Activated T-cell treated with anti-CD3 and anti-CD28 coated beads for 1 hour (primary cell): Measurements from ENCODE around the gene GRIN2A.

Experiments
- DNase-seq: peaks from one replicate; pipeline ENCODE4 v3.0.0-alpha.2; 2020; ENCODE audit warnings: low read depth

The GRIN2A gene

DNA sequence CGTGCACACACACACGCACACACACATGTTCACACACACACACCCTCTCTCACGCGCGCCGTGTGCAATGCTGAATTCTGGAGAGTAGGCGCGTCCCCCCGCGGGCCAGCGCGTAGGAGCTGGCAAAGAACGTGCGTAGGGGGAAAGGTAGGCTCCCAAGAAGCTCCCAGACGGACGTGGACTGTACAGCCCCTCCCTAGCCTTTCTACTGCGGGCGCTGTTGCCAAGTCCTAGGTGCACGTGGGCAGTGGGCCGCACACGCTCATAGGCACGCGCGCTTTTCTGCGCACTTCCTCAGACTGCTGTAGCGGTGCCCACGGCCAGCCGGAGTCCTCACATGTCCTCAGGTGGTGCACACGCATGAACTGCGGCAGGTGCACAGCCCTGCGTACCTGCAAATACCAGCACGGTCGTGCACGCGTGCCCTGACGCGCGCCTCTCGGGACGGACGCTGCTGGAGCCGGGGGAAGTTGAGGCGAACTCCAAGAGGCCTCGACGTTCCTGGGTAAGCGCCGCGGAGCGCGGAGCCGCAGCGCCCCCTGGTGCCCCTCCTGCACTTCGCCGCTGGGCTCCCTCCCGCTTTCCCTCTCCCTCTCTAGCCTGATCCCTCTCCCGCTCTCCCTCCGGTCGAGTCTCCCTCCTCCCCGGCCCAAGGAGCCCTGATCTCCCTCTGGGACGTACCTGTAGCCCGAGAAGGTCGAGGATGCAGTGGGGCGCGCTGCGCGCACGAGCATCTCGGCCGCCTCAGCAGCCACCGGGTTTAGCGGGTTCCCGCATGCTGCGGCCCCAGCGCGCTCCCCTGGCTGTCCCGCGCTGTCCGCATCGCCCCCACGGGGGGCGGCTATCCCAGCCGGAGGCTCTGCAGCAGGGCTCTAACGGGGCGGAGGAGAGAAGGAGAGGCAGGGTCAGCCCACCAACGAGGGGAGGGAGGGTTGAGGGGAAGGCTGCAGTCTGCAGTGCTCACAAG, 749 bp downstream of the GRIN2A start:
- no peak for DNase-seq

DNA sequence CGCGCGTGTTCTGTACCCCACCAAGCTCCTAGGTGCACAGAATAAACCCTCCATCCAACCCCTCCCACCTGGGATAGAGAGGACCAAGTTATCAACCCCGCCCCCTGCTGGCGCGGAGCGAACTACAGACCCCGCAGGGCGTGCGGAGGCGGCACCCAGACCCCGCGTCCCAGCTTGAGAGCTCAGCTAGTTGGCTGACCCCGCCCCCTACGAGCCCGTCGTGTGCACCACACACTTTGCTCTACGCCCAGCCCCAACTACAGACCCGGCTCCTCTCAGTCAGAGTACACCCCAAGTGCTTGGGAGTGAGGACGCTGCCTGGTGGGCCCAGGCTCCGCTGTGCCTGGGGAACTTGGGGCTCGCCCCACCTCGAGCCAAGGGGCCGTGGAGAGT, 1.5 kb downstream of the GRIN2A start:
- no peak for DNase-seq

DNA sequence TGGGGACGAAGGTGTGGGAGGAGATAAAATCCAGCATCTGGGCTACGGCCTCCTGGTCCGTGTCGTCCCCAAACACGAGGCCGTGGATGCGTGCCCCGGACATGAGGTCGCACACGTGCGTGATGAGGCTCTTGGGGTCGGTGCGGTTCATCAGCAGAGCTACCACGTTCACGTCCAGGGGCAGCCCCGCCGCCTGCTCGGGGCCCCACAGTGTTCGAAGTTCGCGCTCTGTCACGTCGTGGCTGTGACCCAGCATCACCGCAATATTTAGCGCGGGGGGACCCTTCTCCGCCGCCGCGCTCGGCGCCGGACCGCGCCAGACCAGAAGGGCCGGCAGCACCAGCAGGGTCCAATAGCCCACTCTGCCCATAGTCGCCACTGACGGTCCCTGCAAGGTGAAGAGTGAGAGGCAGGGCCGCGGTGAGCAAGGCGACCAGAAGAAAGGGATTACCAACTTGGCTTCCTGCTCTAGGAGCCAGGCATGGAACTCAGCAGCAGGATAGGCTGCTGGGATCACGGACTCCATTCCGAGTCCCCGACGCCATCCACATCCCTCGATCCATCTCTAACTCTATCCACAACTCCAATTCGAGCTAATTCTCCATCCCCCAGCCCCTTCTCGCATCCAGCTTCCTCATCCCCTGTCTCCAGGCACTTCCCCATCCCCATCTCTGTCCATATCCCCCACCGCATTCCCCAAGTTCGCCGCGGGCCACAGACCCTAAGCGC, 2.0 kb downstream of the GRIN2A start:
- DNase-seq: no peak

DNA sequence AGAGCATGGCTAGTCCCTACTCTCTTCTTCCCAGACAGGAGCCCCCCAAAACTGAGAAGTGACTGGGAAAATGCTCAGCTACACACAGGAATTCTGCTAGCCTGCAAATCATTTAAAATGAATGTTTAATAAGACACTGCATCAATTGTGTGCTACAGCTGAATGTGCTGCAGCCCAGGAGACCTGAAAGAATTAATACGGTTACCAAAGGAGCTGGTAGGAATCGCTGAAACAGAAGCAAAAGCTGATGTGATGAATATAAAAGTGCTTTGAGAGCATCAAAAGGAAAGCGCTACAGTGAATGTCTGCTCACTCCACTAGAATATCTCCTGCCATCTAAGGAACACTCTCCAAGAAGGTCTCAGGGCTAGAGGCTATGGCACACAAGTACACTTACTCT, 3.7 kb downstream of the GRIN2A start:
- no peak for DNase-seq

DNA sequence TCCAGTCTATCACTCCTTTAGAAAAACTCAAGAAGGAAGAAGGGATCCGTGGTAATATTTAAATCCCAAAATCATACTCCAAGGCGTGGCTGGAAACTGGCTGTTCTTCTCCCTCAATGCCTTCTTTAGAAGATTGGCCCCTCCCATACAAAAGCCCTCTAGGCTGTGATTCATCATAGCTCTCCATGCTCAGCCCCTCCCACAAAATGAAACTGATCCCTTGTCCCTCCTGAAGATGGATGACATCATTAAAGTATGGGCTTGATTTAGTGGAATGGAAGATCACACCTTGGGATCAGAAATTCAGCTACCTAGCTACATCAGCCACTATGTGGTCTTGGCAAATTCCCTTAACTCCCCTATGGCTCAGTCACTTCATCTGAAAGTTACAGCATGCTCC, 4.1 kb downstream of the GRIN2A start:
- DNase-seq: no peak

DNA sequence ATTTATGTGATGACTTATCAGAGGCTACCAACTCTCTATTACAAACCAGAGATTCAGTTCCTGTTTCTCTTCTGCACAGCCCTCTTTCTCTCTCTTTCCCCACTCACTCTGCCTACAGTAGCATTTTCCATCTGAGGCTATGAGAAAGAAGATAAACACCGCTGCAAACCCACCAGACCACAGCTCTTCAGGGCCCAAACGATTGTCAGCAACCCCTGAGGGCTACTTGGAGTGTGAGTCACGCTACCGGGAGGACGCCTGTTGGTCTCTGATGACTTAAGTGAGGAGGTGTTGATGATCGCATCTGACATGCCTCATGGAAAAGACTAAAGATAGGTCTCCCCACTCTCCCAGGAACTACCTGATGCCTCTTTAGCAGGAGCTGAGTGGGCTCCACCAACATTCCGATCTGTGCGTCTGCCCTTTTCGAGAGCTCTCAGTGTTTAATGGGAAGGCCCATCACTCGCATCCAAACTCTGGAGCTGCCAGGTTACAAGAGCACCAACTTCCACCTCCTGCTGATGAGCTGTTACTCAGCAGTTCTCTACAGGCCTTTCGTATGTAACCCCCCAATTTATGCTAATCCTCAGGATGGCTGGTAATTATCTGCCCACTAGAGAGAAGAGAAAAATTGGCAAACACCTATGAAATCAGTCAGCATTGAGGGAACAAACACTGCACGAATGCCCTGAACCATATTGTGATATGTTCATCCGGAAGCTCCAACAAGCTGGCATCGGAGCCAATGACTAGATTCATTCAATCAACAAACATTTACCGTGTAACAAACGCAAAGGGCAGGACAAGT, 9.2 kb downstream of the GRIN2A start:
- DNase-seq: no peak

DNA sequence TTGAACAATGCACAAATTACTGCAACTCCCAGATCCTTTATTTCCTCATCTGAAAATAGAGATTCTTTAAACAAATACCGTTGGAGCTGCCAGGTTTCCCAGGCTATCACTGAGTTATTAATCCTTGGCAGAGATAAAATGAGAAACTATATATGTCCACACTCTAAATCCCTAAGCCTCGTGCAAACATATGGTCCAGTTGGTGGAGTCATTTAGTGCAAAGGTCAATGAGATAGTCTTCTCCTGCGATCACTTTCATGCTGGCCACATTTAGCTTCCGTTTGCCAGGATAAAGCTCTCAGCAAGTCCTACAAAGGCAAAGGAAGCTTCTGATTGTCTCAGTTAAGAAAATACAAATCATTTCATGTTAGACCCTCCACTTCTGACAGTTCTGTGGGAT, 11.0 kb downstream of the GRIN2A start:
- DNase-seq: no peak

DNA sequence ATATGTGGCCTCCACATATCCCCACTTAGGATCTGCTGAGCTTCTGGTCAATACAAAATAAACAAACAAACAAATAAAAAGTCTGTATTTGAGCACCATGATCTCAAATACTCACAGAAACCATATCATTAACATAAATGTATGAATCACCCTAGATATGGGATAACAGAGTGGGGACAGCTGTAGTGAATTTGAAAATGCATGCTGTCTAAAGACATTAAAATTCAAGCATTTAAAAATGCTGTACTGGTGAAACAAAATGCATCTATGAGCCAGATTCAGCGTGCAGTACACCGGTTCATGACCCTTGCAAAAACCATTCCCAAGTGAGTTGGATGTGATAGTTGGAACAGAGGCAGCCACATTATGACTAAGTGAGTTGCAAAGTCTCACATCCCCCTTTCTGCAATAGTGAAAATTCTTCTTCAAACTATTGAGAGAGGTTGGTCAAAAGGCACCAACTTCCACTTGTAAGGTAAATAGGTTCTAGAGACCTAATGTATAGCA, 12.3 kb downstream of the GRIN2A start:
- no peak for DNase-seq

DNA sequence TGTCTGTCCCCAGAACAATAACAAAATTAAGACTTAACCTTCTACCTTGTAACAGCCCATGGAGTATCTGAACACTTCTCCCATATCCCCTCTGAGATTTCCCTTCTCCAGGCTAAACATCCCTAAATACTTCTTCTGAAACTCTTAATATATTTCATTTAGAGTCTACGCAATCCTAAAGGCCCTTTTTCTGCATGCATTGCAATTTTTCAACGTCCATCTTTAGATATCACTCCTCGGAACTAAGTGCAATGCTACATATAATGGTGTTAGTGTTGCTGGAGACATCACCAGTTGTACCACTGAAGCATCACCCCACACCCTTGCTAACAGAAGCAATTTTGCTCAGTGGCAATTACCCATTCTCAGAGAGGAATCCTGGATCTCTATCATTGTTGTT, 13.2 kb downstream of the GRIN2A start:
- no peak for DNase-seq

DNA sequence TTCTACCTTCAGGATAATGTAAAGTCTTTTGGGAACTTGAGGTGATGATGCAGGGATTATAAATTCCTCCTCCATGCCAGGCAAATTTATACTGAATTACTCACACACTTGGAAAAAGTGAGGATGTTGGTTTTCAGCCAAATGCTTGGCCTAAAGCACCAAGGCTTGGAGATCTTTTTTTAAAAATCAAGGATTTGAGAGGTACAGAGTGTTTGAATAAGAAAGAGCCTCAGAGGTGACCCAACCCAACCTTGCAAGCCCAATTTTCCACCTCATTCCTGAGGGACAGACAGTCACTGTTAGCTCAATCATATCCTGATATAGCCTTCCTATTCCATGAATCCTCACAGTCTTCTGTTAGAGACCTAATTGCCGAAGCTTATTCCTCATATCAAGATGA, 14.0 kb downstream of the GRIN2A start:
- DNase-seq: no peak

DNA sequence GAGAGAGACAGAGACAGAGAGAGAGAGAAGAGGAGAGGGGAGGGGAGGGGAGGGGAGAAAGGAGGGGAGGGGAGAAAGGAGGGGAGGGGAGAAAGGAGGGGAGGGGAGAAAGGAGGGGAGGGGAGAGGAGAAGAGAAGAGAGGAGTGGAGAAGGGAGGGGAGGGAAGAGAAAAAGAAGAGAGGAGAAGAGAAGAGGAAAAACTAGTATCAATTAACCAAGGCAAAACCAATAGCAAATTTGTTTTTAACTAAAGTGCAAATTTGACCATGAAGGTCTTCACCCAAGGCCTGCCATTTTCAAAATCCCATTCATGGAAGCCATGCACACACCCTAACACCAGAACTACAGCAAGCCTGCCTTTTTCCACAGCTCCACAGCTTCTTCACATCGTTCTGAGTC, 16.6 kb downstream of the GRIN2A start:
- no peak for DNase-seq

DNA sequence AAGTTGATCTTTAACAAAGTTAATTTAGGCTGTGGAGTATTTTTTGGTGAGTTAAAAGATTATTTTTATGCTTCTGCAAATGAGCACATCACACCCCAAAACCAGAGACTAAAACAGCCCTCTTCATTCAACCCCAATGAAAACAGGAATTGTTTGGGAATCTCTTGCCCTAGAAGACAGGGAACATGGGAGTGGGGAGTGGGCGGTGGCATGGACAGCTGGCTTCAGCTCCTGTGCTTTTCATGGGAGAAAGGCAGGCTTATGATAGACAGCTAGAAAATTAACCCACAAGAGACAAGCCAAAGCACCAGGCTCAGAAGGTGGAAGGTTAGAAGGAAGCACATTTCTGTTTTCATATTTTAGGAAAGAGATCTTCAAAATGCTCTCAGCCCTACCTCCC, 19.2 kb downstream of the GRIN2A start:
- no peak for DNase-seq

DNA sequence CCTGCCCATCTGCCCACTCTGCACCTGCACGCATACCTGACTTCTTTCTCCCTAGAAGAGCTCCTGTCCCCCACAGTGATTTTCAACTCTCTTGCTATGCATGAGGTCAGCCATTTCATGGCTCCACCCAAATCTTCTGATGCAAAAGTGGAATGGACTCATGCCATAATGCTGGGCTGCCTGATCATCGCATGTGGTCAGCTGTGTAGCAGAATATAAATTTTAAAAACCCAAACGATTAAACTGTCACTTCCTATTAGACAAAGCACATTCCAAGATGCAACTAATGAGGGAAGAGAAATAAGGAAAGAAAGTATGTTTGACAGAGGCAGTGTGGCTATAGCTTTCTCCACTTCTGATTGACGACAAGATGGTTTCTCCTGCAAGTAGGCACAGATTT, 26.1 kb downstream of the GRIN2A start:
- DNase-seq: no peak

DNA sequence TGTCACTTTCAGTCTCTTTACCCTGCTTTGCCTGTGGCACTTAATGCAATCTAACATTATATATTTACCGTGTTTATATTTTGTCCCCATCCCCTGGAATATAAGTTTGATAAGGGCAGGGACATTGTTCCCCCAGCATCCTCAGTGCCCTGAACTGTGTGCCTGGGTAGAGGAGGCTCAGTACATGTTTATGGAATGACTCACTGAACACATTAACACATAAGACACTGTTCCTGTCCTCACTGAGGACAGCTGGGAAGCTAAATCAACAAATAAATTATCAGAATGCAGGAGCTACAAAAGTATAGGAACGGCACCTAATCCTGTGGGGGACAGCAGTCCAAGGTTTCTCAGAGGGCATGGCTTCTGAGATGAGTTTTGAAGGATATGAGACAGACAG, 27.8 kb downstream of the GRIN2A start:
- DNase-seq: no peak

DNA sequence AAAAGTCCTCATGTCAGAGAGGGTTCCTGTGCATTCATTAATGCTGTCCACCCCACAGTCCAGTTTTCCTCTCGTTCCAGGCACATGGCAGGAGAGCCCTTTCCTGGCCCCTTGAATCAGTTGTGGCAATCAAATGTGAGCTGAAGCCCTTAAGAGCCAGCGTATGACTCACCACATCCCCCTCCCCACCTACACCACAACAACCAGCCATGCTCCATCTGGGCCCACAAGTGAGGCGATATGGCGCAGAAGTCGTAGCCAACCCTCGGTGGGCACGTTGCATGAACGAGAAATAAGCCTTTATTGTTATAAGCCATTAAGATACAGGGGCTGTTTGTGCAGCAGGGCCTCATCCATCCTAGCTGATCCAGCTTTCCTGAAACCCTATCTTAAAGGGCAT, 28.2 kb downstream of the GRIN2A start:
- no peak for DNase-seq

DNA sequence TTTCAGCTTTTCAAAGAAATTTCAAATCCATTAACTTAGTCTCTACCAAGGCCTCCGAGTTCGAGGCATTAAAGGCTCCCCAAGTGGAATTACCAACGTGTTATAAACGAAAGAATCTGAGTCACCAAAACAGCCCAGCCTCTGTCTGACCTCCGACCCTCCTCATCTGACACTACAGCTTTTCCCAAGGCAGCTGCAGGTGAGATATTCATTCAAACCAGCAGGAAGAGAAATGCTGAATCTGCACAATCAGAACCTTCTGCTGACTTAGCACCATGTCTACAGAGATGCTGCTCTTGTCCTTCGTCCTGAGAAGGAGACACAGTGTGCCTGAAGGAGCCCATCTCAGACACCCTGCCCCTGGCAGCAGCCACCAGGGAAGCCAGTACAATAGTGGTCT, 30.5 kb downstream of the GRIN2A start:
- DNase-seq: no peak

DNA sequence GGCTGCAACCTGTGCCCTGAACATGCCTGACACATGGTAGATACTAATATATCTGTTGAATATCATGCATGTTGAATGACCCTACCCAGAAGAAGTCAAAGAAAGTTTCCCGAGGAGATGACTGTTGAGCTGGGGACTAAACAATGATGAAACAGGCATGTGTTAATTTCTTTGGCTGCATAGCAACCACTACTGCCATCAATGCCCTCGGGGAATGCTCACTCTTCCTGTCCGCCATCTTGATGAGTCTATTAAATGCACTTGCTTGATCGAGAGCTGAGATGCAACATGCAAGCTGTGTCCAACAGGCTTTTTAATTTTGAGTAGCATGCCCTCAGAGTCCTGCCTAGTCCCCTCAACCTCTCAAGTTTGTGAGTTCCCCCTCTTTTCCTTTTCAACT, 31.3 kb downstream of the GRIN2A start:
- DNase-seq: no peak

DNA sequence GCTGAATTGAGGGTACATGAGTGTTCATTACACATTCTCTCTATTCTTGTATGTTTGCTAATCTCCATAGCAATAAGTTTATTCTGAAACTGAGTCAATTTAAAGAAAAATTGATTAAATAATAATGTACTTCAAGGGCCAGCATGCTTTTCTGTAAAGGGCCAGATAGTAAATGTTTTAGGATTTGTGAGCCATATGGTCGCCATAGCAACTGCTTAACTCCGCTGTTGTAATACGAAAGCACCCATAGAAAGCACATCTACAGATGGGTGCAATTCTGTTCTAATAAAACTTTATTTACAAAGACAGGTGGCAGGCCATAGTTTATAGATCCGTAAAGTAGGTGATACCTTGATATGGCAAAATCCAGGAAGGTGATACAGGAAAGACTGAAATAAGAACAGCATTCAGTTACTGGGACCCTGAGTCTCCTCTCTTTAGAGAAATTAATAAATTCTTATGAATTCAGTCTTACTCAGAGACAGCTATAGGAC, 36.6 kb downstream of the GRIN2A start:
- DNase-seq: no peak

DNA sequence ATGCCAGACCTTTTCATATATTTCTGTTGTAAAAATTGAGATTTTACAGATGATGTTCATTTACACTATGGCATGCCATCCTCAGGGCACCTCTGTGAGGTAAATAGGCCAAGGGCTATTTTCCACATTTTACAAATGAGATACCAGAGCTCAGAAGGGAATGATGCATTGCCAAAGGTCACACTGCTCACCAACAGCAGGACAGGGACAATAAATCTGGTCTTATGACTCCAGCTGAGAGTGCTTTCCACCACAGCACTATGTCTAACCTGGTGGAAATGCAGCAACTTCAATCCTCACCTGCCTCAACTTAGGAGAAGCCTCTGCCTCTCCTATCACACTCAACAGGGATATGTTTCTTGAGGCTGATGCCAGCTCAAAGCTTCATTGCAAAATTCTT, 40.6 kb downstream of the GRIN2A start:
- DNase-seq: no peak

DNA sequence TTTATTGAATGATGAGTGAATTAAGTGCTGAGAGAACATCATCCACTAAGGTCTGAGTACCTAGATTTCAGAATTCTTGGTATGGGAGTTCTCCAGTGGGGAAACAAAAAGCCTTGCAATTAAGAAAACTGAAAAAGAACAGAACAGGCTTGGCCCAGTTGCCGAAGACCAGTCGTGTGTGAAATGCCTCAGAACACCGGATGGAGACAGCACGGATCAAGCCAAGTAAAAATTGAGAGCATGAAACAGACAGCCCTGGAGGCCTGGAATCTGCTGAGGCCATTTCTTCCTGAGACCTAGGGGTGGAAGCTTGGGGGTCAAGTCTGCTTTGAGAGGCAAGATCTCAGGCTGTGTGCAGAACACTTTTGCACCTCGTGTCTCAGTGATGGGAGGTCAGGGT, 43.3 kb downstream of the GRIN2A start:
- no peak for DNase-seq

DNA sequence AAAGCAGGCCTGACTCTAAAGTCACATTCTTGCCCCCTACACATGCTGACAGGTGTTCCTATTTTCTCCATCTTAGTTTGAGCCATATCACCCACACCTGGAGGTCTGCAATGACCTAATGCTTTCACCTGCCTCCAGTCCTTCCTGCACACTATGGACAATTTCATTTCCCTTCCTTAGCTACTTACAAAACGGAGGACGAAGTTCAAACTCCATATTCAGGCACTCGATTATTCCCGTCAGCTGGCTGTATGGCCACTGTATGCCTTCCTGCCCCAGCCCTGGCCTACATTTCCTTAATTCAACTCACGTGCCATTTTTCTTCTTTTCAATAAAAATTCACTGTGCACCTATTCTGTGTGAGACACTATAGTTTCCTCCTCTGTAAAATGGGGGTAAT, 44.9 kb downstream of the GRIN2A start:
- DNase-seq: no peak

DNA sequence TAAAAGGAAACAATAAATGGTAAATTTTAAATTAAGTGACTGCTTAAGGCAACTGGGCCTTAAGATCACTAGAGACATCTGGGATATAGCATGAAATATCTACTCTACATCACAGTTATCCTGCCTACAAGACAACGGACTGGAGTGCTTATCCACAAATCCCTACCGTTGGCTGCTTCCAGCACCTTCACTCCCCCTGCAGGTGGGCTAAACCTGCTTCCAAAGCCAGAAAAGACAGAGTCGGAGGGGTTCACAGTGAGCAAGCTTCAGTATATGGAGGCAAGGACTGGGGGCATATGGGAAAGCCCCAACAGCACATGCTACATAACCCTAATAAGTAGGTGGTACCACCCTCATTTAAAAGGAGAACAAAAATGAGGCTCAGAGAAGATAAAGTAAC, 45.3 kb downstream of the GRIN2A start:
- no peak for DNase-seq
